ENCODE measurements around the gene ERCC5. TPM values are rescaled to one million over a fixed set of nuclear protein-coding genes. Genes with fewer than 3 reads are reported as not detected.

Gene ERCC5
- total RNA-seq, 2 donors from 2014 or later: 65.9 to 95.5 TPM

DNA sequence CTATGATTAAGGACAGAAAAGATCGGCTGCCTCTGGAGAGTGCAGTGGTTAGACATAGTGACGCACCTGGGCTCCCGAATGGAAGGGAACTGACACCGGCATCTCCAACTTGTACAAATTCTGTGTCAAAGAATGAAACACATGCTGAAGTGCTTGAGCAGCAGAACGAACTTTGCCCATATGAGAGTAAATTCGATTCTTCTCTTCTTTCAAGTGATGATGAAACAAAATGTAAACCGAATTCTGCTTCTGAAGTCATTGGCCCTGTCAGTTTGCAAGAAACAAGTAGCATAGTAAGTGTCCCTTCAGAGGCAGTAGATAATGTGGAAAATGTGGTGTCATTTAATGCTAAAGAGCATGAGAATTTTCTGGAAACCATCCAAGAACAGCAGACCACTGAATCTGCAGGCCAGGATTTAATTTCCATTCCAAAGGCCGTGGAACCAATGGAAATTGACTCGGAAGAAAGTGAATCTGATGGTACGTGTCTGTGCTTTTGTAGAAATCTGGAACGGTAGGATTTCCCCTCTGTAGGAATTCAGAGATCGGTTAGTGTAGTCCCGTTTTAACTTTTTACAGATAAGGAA lies 16.9 kb downstream of the ERCC5 start:
- H3K27me3 Mint-ChIP-seq: no peaks in the 10 kb centered on the region
- no peak overlapping the region for H3K4me3 Mint-ChIP-seq
- peaks cover 12% of the 10 kb centered on the region for H3K4me1 Mint-ChIP-seq
- peaks cover 100% of the 10 kb centered on the region for H3K36me3 Mint-ChIP-seq (ENCODE audit: low read depth)
- H3K9me3 Mint-ChIP-seq: no peaks in the 10 kb centered on the region
- no peak for ATAC-seq (replicated peaks)
- peak overlapping the region; percentile 68 for H3K27ac Mint-ChIP-seq

DNA sequence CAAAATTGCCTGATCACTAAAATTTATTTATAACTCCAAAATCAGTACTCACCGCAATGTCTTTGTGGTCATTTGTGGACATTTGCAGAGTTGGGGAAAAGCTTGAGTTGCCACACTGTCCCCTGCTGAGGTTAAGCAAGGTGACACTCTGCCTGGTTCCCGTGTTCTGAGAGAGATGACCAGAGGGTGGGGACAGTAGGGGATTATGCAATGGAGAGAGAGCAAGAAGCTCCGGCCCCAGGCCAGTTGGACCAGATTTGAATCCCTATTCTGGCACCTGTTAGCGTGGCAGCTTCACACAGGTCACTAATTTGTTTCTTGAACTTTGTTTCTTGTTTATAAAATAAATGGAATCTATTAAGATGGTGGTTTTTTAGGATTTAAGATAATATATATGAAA lies 17.8 kb downstream of the ERCC5 start:
- H3K27ac Mint-ChIP-seq: peak overlapping the region; percentile 55
- ATAC-seq (replicated peaks): no peak
- H3K9me3 Mint-ChIP-seq: no peaks in the 10 kb centered on the region
- no peaks in the 10 kb centered on the region for H3K27me3 Mint-ChIP-seq
- peaks cover 100% of the 10 kb centered on the region for H3K36me3 Mint-ChIP-seq (ENCODE audit: low read depth)
- no peak overlapping the region for H3K4me3 Mint-ChIP-seq
- H3K4me1 Mint-ChIP-seq: peaks cover 12% of the 10 kb centered on the region

- peaks cover 17% of the 10 kb centered on the region for H3K4me1 Mint-ChIP-seq
- no peaks in the 10 kb centered on the region for H3K27me3 Mint-ChIP-seq
- H3K36me3 Mint-ChIP-seq (ENCODE audit: low read depth): peaks cover 96% of the 10 kb centered on the region
- no peak overlapping the region for H3K4me3 Mint-ChIP-seq
- H3K9me3 Mint-ChIP-seq: no peaks in the 10 kb centered on the region
- H3K27ac Mint-ChIP-seq: no peak overlapping the region
- no peak for ATAC-seq (replicated peaks)
Measured at GRCh38 chr13:102868366-102868936, 22.6 kb downstream of the ERCC5 start.

DNA sequence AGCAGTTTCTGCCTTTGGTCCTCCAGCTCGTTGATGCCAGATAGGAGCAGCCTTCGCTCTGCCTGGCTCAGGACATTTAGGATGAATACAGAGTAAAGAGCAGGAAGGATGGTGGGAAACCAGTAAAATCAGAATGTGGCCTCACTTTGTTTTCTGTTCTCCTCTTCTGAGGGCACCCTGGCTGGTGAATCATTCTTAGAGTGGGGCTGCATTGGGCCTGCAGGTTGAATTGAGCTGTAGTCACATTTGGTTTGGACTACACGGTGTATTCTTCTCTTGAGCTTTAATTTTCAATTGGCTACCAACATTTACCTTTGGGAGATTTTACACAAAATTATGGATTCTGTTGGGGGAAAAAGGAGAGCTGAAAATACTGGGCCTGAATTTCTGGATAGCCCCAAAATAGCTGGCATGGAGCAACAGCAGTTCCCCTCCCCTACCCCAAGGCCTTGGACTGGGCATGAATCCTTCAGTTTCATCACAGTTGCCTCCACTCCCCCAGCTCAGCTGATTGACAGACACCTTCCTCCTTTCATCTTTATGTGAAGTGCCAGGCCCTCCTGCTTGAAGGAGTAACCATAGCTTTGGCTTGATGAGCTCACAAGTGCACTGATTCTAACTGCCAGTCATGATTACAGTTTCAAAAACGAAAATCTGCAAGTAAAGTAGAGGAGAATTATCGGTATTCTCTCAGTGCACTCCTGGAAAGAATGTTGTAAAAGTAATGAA lies 24.3 kb downstream of the ERCC5 start:
- Mint-ChIP-seq H3K4me1 (peaks cover 15% of the 10 kb centered on the region), H3K9me3 (no peaks in the 10 kb centered on the region), H3K27ac (no peak overlapping the region), H3K36me3 (ENCODE audit: low read depth) (peaks cover 96% of the 10 kb centered on the region), H3K27me3 (no peaks in the 10 kb centered on the region), H3K4me3 (no peak overlapping the region)
- peak; percentile 56 for ATAC-seq (replicated peaks)

GRCh38 chr13:102870677-102871415 lies 25.0 kb downstream of the ERCC5 start:
- H3K36me3 Mint-ChIP-seq (ENCODE audit: low read depth): peaks cover 96% of the 10 kb centered on the region
- ATAC-seq (replicated peaks): peak; percentile 35
- peaks cover 15% of the 10 kb centered on the region for H3K4me1 Mint-ChIP-seq
- H3K9me3 Mint-ChIP-seq: no peaks in the 10 kb centered on the region
- no peaks in the 10 kb centered on the region for H3K27me3 Mint-ChIP-seq
- no peak overlapping the region for H3K27ac Mint-ChIP-seq
- H3K4me3 Mint-ChIP-seq: no peak overlapping the region

- ATAC-seq (replicated peaks): no peak
- H3K4me3 Mint-ChIP-seq: peak overlapping the region; percentile 9
- H3K9me3 Mint-ChIP-seq: no peaks in the 10 kb centered on the region
- peak overlapping the region; percentile 72 for H3K27ac Mint-ChIP-seq
- peaks cover 96% of the 10 kb centered on the region for H3K36me3 Mint-ChIP-seq (ENCODE audit: low read depth)
- no peaks in the 10 kb centered on the region for H3K27me3 Mint-ChIP-seq
- peaks cover 15% of the 10 kb centered on the region for H3K4me1 Mint-ChIP-seq
Measured at GRCh38 chr13:102872131-102872530, 26.3 kb downstream of the ERCC5 start.

- H3K4me3 Mint-ChIP-seq: peak overlapping the region; percentile 9
- peak; percentile 37 for ATAC-seq (replicated peaks)
- H3K36me3 Mint-ChIP-seq (ENCODE audit: low read depth): peaks cover 96% of the 10 kb centered on the region
- H3K9me3 Mint-ChIP-seq: no peaks in the 10 kb centered on the region
- H3K27me3 Mint-ChIP-seq: no peaks in the 10 kb centered on the region
- peak overlapping the region; percentile 72 for H3K27ac Mint-ChIP-seq
- H3K4me1 Mint-ChIP-seq: peaks cover 15% of the 10 kb centered on the region
Measured at GRCh38 chr13:102872531-102872930, 26.7 kb downstream of the ERCC5 start.

DNA sequence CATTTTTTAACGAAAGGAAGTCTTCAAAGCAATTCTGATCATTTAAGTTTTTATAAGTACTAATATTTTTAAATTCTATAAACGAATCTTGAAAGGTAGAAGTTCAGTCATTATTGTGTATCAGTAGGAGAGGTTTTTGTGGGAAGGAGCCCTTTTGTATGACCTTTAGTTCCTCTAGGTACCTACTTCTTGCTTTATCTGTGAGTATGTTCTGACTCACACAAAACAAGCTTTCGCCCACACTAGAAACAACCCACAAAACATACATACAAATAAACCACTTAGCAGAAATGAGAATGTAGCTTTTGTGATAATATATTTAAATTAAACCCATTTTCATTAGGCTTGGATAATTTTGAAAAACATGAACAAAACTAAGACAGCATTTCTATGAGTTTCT lies 27.8 kb downstream of the ERCC5 start:
- Mint-ChIP-seq H3K4me1 (peaks cover 15% of the 10 kb centered on the region), H3K9me3 (no peaks in the 10 kb centered on the region), H3K27ac (no peak overlapping the region), H3K36me3 (ENCODE audit: low read depth) (peaks cover 91% of the 10 kb centered on the region), H3K27me3 (no peaks in the 10 kb centered on the region), H3K4me3 (no peak overlapping the region)
- peak; percentile 88 for ATAC-seq (replicated peaks)

GRCh38 chr13:102875256-102875655 lies 29.4 kb downstream of the ERCC5 start:
- H3K27ac Mint-ChIP-seq: no peak overlapping the region
- H3K9me3 Mint-ChIP-seq: no peaks in the 10 kb centered on the region
- no peaks in the 10 kb centered on the region for H3K27me3 Mint-ChIP-seq
- ATAC-seq (replicated peaks): no peak
- peaks cover 75% of the 10 kb centered on the region for H3K36me3 Mint-ChIP-seq (ENCODE audit: low read depth)
- H3K4me1 Mint-ChIP-seq: peaks cover 13% of the 10 kb centered on the region
- no peak overlapping the region for H3K4me3 Mint-ChIP-seq

GRCh38 chr13:102877303-102877702 lies 31.5 kb downstream of the ERCC5 start:
- ATAC-seq (replicated peaks): no peak
- H3K36me3 Mint-ChIP-seq (ENCODE audit: low read depth): peaks cover 58% of the 10 kb centered on the region
- H3K27ac Mint-ChIP-seq: no peak overlapping the region
- no peaks in the 10 kb centered on the region for H3K9me3 Mint-ChIP-seq
- no peaks in the 10 kb centered on the region for H3K27me3 Mint-ChIP-seq
- no peak overlapping the region for H3K4me3 Mint-ChIP-seq
- H3K4me1 Mint-ChIP-seq: peaks cover 8% of the 10 kb centered on the region

DNA sequence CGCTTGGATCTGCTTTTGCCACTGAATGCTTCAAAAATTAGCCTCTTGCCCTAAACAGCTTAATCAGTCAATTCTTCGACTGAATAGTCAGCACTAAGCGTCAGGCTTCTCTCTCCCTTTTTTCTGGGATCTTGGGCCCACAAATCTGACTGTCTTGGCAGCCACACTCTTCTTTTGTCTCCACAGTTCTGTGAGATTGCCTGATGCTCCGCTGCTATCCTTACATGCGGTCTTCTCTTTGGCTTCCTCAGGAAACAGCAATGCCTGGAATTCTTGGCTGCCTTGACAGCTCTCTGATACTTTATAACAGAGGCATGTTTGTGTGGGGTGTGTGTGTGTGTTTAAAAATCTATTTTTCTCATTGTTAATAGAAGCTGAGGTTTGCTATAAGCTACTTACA lies 32.6 kb downstream of the ERCC5 start:
- Mint-ChIP-seq H3K36me3 (ENCODE audit: low read depth) (peaks cover 46% of the 10 kb centered on the region), H3K9me3 (no peaks in the 10 kb centered on the region), H3K4me3 (no peak overlapping the region), H3K27ac (no peak overlapping the region), H3K4me1 (peaks cover 6% of the 10 kb centered on the region), H3K27me3 (no peaks in the 10 kb centered on the region)
- no peak for ATAC-seq (replicated peaks)

GRCh38 chr13:102879793-102880499 lies 34.1 kb downstream of the ERCC5 start:
- Mint-ChIP-seq H3K9me3 (no peaks in the 10 kb centered on the region), H3K4me3 (no peak overlapping the region), H3K27ac (no peak overlapping the region), H3K27me3 (no peaks in the 10 kb centered on the region), H3K4me1 (peaks cover 6% of the 10 kb centered on the region), H3K36me3 (ENCODE audit: low read depth) (peaks cover 32% of the 10 kb centered on the region)
- ATAC-seq (replicated peaks): no peak

GRCh38 chr13:102881819-102882686 lies 36.2 kb downstream of the ERCC5 start:
- Mint-ChIP-seq H3K36me3 (ENCODE audit: low read depth) (peaks cover 11% of the 10 kb centered on the region), H3K4me3 (no peak overlapping the region), H3K27ac (no peak overlapping the region), H3K27me3 (no peaks in the 10 kb centered on the region), H3K4me1 (peaks cover 5% of the 10 kb centered on the region), H3K9me3 (no peaks in the 10 kb centered on the region)
- ATAC-seq (replicated peaks): no peak

All from activated T-helper 17 cell treated with anti-CD3 and anti-CD28 coated beads, Interleukin-2, amount 50 U/mL, for 72 hours (primary cell).